ENCODE data around the gene WIF1. TPM values are rescaled to one million over a fixed set of nuclear protein-coding genes. Genes with fewer than 3 reads are reported as not detected.

Gene WIF1
- total RNA-seq, 3 donors from 2014 or later, result 0.19 TPM; not detected in 2

- ATAC-seq, result no peak
- no peak for TF ChIP-seq CTCF (IDR thresholded peaks at IDR 0.05)
These were observed 22.7 kb downstream of the WIF1 start for GRCh38 chr12:65098364-65098763.

GRCh38 chr12:65094722-65095121 is 26.4 kb downstream of the WIF1 start:
- no peak for DNase-seq
- Histone ChIP-seq H3K4me3 (no peak overlapping the region), H3K4me1 (ENCODE audit: low read depth) (no peaks in the 10 kb centered on the region), H3K36me3 (ENCODE audit: low read depth) (no peaks in the 10 kb centered on the region), H3K9me3 (no peaks in the 10 kb centered on the region)
- intact Hi-C loops (cut with DNase I, micrococcal nuclease), result no loop called here
- no peak for TF ChIP-seq CTCF (IDR thresholded peaks at IDR 0.05)
- ATAC-seq, result no peak

More at GRCh38 chr12:65098364-65098763, 22.7 kb downstream of the WIF1 start:
- Histone ChIP-seq H3K36me3 (ENCODE audit: low read depth) (no peaks in the 10 kb centered on the region), H3K4me3 (no peak overlapping the region), H3K9me3 (no peaks in the 10 kb centered on the region), H3K4me1 (ENCODE audit: low read depth) (no peaks in the 10 kb centered on the region)
- intact Hi-C loops (cut with DNase I, micrococcal nuclease), result no loop called here
- no peak for DNase-seq

GRCh38 chr12:65093606-65094005 is 27.5 kb downstream of the WIF1 start:
- Histone ChIP-seq H3K9me3 (no peaks in the 10 kb centered on the region), H3K36me3 (ENCODE audit: low read depth) (no peaks in the 10 kb centered on the region), H3K4me3 (no peak overlapping the region), H3K4me1 (ENCODE audit: low read depth) (no peaks in the 10 kb centered on the region)
- DNase-seq, result no peak
- intact Hi-C loops (cut with DNase I, micrococcal nuclease), result no loop called here
- ATAC-seq, result no peak
- no peak for TF ChIP-seq CTCF (IDR thresholded peaks at IDR 0.05)

GRCh38 chr12:65090461-65090860 is 30.6 kb downstream of the WIF1 start:
- Histone ChIP-seq H3K4me1 (ENCODE audit: low read depth) (no peaks in the 10 kb centered on the region), H3K9me3 (no peaks in the 10 kb centered on the region), H3K36me3 (ENCODE audit: low read depth) (no peaks in the 10 kb centered on the region), H3K4me3 (no peak overlapping the region)
- intact Hi-C loops (cut with DNase I, micrococcal nuclease), result no loop called here
- ATAC-seq (no peak), DNase-seq (no peak)
- TF ChIP-seq CTCF (IDR thresholded peaks at IDR 0.05), result no peak

- Histone ChIP-seq H3K36me3 (ENCODE audit: low read depth) (no peaks in the 10 kb centered on the region), H3K4me3 (no peak overlapping the region), H3K9me3 (no peaks in the 10 kb centered on the region), H3K4me1 (ENCODE audit: low read depth) (no peaks in the 10 kb centered on the region)
- no peak for DNase-seq
- no peak for TF ChIP-seq CTCF (IDR thresholded peaks at IDR 0.05)
- intact Hi-C loops (cut with DNase I, micrococcal nuclease), result no loop called here
- no peak for ATAC-seq
These were observed 34.9 kb downstream of the WIF1 start for GRCh38 chr12:65086236-65086635.

- Histone ChIP-seq H3K4me1 (ENCODE audit: low read depth) (no peaks in the 10 kb centered on the region), H3K4me3 (no peak overlapping the region), H3K9me3 (no peaks in the 10 kb centered on the region), H3K36me3 (ENCODE audit: low read depth) (no peaks in the 10 kb centered on the region)
- TF ChIP-seq CTCF (IDR thresholded peaks at IDR 0.05), result no peak
- ATAC-seq (no peak), DNase-seq (no peak)
- intact Hi-C loops (cut with DNase I, micrococcal nuclease), result no loop called here
These were observed 36.5 kb downstream of the WIF1 start for GRCh38 chr12:65084579-65084978.
